IMR-90 (cell line): ENCODE measurements around the gene TPSD1. TPM values are rescaled to one million over a fixed set of nuclear protein-coding genes. Genes with fewer than 3 reads are reported as not detected.

Experiments
- ATAC-seq: fragments of 200-7000 bp; cut with Tn5 transposase; 2 replicates; pipeline ENCODE4 v1.9.1; 2020; ENCODE audit warnings: low read depth, mild to moderate bottlenecking, moderate library complexity
- BruUV-seq: library from RNA; stranded (reverse); fragments of 400-500 nt; replicated peaks from 2 replicates; lab custom pipeline; 2021; lab: Mats Ljungman, UMichigan
- CTCF ChIA-PET: fragments of 300-600 bp; formaldehyde crosslinking; extraction: SDS; loops from one replicate; lab custom pipeline; 2021; ENCODE audit warnings: antibody characterized with exemption; lab: Yijun Ruan, JAX
- POLR2A ChIA-PET: fragments of 300-600 bp; sonication (Branson Sonifier 250); formaldehyde crosslinking; loops from one replicate; lab custom pipeline; 2022; ENCODE audit warnings: antibody characterized with exemption; ENCODE audit not compliant: unreplicated experiment; lab: Charles Lee
- DNase-seq: peaks from one replicate; pipeline ENCODE4 v3.0.0; 2013
- H2AFZ ChIP-seq: replicated peaks from 2 replicates; pipeline ENCODE3; 2013; ENCODE audit warnings: low read length, mild to moderate bottlenecking; ENCODE audit not compliant: poor library complexity
- H2AK5ac ChIP-seq: 2 replicates; pipeline ENCODE4 v1.6.1; 2013; ENCODE audit warnings: low read depth, low read length, inconsistent platforms
- H2AK9ac ChIP-seq: replicated peaks from 2 replicates; pipeline ENCODE3; 2013; ENCODE audit warnings: mild to moderate bottlenecking, low read depth, low read length, moderate library complexity; ENCODE audit not compliant: poor library complexity
- H2BK120ac ChIP-seq: 2 replicates; pipeline ENCODE4 v1.6.1; 2013; ENCODE audit warnings: low read depth, low read length, inconsistent platforms
- H2BK15ac ChIP-seq: 3 replicates; pipeline ENCODE4 v1.6.1; 2013; ENCODE audit warnings: low read depth, low read length, inconsistent platforms
- H2BK20ac ChIP-seq: 2 replicates; pipeline ENCODE4 v1.6.1; 2013; ENCODE audit warnings: low read depth, mild to moderate bottlenecking, inconsistent platforms, low read length, moderate library complexity
- H2BK5ac ChIP-seq: 2 replicates; pipeline ENCODE4 v1.6.1; 2013; ENCODE audit warnings: mild to moderate bottlenecking, low read depth, low read length, inconsistent platforms; ENCODE audit not compliant: poor library complexity, severe bottlenecking
- H3K14ac ChIP-seq: replicated peaks from 2 replicates; pipeline ENCODE4 v1.6.1; 2013; ENCODE audit warnings: low read depth, low read length, inconsistent platforms
- H3K18ac ChIP-seq: 2 replicates; pipeline ENCODE4 v1.6.1; 2013; ENCODE audit warnings: low read depth, low read length, control low read depth
- H3K23ac ChIP-seq: 2 replicates; pipeline ENCODE4 v1.6.1; 2013; ENCODE audit warnings: low read depth, low read length, inconsistent platforms
- H3K27ac ChIP-seq: 2 replicates; pipeline ENCODE4 v1.5.1; 2013; ENCODE audit warnings: mild to moderate bottlenecking, control low read depth, low read length; ENCODE audit not compliant: insufficient read depth
- H3K27me3 ChIP-seq: 2 replicates; pipeline ENCODE4 v1.6.1; 2013; ENCODE audit warnings: low read length; ENCODE audit not compliant: control insufficient read depth, insufficient read depth
- H3K36me3 ChIP-seq: 2 replicates; pipeline ENCODE4 v1.6.1; 2013; ENCODE audit warnings: low read length, mixed read lengths; ENCODE audit not compliant: control insufficient read depth, insufficient read depth
- H3K4ac ChIP-seq: 2 replicates; pipeline ENCODE4 v1.6.1; 2013; ENCODE audit warnings: low read depth, low read length, inconsistent platforms
- H3K4me1 ChIP-seq: 2 replicates; pipeline ENCODE4 v1.6.1; 2013; ENCODE audit warnings: low read length, mixed read lengths; ENCODE audit not compliant: control insufficient read depth, insufficient read depth
- H3K4me2 ChIP-seq: 2 replicates; pipeline ENCODE4 v1.6.1; 2013; ENCODE audit warnings: low read depth, mild to moderate bottlenecking, control low read depth, low read length, moderate library complexity
- H3K4me3 ChIP-seq: 2 replicates; pipeline ENCODE4 v1.5.1; 2013; ENCODE audit warnings: low read depth, mild to moderate bottlenecking, control low read depth, low read length, moderate library complexity; ENCODE audit not compliant: insufficient read depth
- H3K56ac ChIP-seq: 2 replicates; pipeline ENCODE4 v1.6.1; 2013; ENCODE audit warnings: low read length, inconsistent platforms; ENCODE audit not compliant: insufficient read depth; ENCODE audit errors: extremely low read depth
- H3K79me1 ChIP-seq, 2 experiments: 2 replicates each; pipeline ENCODE4 v1.6.1; 2013; ENCODE audit warnings: low read length in 2 of 2, inconsistent platforms in 1 of 2, low read depth in 1 of 2
- H3K9ac ChIP-seq: 2 replicates; pipeline ENCODE4 v1.6.1; 2013; ENCODE audit warnings: low read depth, low read length, control low read depth
- H3K9me1 ChIP-seq: 2 replicates; pipeline ENCODE4 v1.6.1; 2013; ENCODE audit warnings: low read length, inconsistent platforms; ENCODE audit not compliant: insufficient read depth
- H3K9me3 ChIP-seq: 2 replicates; pipeline ENCODE4 v1.6.1; 2013; ENCODE audit warnings: low read length; ENCODE audit not compliant: control insufficient read depth, insufficient read depth
- H4K20me1 ChIP-seq: 2 replicates; pipeline ENCODE4 v1.6.1; 2013; ENCODE audit warnings: low read length, inconsistent platforms; ENCODE audit not compliant: insufficient read depth
- H4K5ac ChIP-seq: 2 replicates; pipeline ENCODE4 v1.6.1; 2013; ENCODE audit warnings: mild to moderate bottlenecking, low read depth, low read length, control low read depth
- H4K8ac ChIP-seq, 2 experiments: 2 replicates each; pipeline ENCODE4 v1.6.1; 2013; ENCODE audit warnings: low read depth in 2 of 2, low read length in 2 of 2, control low read depth in 1 of 2, inconsistent platforms in 1 of 2
- H4K91ac ChIP-seq: 2 replicates; pipeline ENCODE4 v1.6.1; 2013; ENCODE audit warnings: low read depth, low read length, inconsistent platforms; ENCODE audit not compliant: insufficient read depth
- MXI1 ChIP-seq: IDR thresholded peaks from 2 replicates; pipeline ENCODE4 v1.6.1; 2012; ENCODE audit warnings: low read depth, mild to moderate bottlenecking, low read length, moderate library complexity, borderline replicate concordance
- SMC3 ChIP-seq: fragments of 150-350 bp; IDR thresholded peaks from 2 replicates; pipeline ENCODE4 v1.6.1; 2016; ENCODE audit warnings: low read depth, mild to moderate bottlenecking, antibody characterized with exemption, low read length, moderate library complexity
- WGBS, 2 experiments: methylation state at CpG; one replicate each; pipeline versions ENCODE4 v1.1.5 to v1.1.7; 2013; ENCODE audit warnings: missing lambda C conversion rate in 2 of 2; ENCODE audit not compliant: insufficient read length in 1 of 2; ENCODE audit errors: extremely low coverage in 2 of 2; 5-methylcytosine and 5-hydroxymethylcytosine counted together
- dilution Hi-C: fragments of 300-500 bp; cut with HindIII; formaldehyde crosslinking; loops from one replicate; pipeline ENCODE4 v1.14.3; 2018; ENCODE audit warnings: low sequenced_read_pairs; ENCODE audit not compliant: unreplicated experiment
- in situ Hi-C: fragments of 300-500 bp; cut with MboI; formaldehyde crosslinking; loops from 3 replicates; pipeline ENCODE4 v1.14.3; 2019; ENCODE audit warnings: low sequenced_read_pairs, inconsistent platforms, mixed read lengths
- intact Hi-C: fragments of 100-400 bp; cut with micrococcal nuclease; formaldehyde crosslinking; loops from 2 replicates; pipeline ENCODE4 v1.10.0; 2022
- polyA plus RNA-seq, 3 experiments: library from polyadenylated mRNA; depleted of rRNA; stranded (reverse); fragments of >200 nt; gene quantifications; 2 replicates each; pipeline ENCODE4 v1.2.3, GENCODE V29; 2012; ENCODE audit warnings: low replicate concordance in 1 of 3
- total RNA-seq: library from RNA; depleted of rRNA; stranded (reverse); fragments of >200 nt; gene quantifications from 2 replicates; pipeline ENCODE4 v1.2.3, GENCODE V29; 2012

TPSD1 gene
- total and polyA plus RNA-seq, 2 of the 4 experiments (the other 2 are of a cell fraction) = not detected

DNA sequence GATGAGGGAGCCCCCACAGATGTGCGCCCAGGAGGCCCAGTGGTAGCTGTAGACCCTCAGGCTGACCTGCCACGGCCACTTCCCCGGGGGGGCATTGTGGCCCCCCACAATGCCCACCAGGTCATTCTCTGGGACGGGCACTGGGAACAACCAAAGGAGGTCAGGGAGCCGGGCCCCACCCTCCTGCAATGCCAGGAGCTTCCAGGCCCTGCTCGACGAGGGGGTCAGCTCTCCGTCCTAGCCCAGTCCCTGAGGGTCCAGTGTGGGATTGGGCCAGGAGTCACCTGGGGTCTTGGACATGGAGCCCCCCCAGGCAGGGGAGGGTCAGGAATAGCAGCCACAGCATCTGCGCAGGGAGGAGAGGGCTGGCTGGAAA is 7.0 kb downstream of the TPSD1 start:
- H3K9me3 ChIP-seq = no peaks in the 10 kb centered on the region
- H3K9ac ChIP-seq = no peak overlapping the region
- H2BK20ac ChIP-seq = no peak overlapping the region
- no peak overlapping the region for H3K14ac ChIP-seq
- H2BK120ac ChIP-seq = no peak overlapping the region
- no peak overlapping the region for H4K91ac ChIP-seq
- dilution Hi-C loops = no loop called here
- H3K4me3 ChIP-seq = no peak overlapping the region
- H2BK5ac ChIP-seq = no peak overlapping the region
- ATAC-seq = no peak
- no peak overlapping the region for H2BK15ac ChIP-seq
- no peaks in the 10 kb centered on the region for H3K36me3 ChIP-seq
- no peak overlapping the region for H3K27ac ChIP-seq
- in situ Hi-C loops = no loop called here
- intact Hi-C loops = no loop called here
- H3K27me3 ChIP-seq = peaks cover 45% of the 10 kb centered on the region
- no peak overlapping the region for H3K23ac ChIP-seq
- no peak overlapping the region for H2AK5ac ChIP-seq
- H3K79me1 ChIP-seq = no peaks in the 10 kb centered on the region
- no peak for DNase-seq
- H2AFZ ChIP-seq = no peak overlapping the region
- no peaks in the 10 kb centered on the region; the same call in 1 of the 2 replicates for H4K20me1 ChIP-seq
- H3K4me1 ChIP-seq = no peaks in the 10 kb centered on the region
- no peak overlapping the region for H3K4ac ChIP-seq
- H4K5ac ChIP-seq = no peak overlapping the region
- no peak overlapping the region for H3K18ac ChIP-seq
- no peak overlapping the region for H2AK9ac ChIP-seq
- POLR2A ChIA-PET = no interaction called here
- no peak overlapping the region for H3K56ac ChIP-seq
- H3K9me1 ChIP-seq = peaks cover 4% of the 10 kb centered on the region; the same call in 1 of the 2 replicates
- TF ChIP-seq SMC3 (no peak), MXI1 (no peak)
- H3K4me2 ChIP-seq = no peak overlapping the region
- no peak overlapping the region for H4K8ac ChIP-seq
- BruUV-seq = no TSS peak
- CTCF ChIA-PET = no interaction called here
- WGBS, 2 experiments = 49% methylated on average over 3 of the region's 9 CpGs; no CpG with 5 or more reads in 1 of the 2 experiments
